ENCODE data around the gene SLC8A1.

DNA sequence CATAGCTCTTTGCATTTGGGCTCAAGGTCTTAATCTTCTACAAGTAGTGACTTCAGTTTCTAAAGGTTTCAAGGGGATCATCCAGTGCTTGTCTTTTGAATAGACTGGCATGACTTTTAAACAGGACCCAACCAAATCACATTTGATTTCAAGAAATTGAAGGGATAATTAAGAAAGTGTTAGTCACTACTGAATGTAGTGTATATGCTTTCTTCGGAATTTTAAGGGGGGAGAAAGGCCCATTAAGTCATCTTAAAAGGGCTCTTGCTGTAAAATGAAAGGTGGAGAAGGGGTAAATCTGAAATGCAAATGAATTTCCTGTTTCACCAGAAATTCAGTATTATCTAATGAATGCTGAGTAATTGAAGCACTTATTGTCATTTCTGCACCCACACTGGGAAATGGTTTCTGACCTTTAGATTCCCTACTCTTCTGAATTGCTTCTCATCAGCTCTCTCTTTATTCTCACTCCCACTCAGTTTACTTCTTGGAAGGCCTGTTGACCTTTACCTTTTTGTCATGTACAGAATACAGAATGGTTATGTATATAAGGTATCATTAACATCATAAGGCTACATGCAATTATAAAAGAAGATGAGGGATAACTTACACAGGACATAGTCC is 241.4 kb downstream of the SLC8A1 start:
- TF ChIP-seq, protein P1, sequence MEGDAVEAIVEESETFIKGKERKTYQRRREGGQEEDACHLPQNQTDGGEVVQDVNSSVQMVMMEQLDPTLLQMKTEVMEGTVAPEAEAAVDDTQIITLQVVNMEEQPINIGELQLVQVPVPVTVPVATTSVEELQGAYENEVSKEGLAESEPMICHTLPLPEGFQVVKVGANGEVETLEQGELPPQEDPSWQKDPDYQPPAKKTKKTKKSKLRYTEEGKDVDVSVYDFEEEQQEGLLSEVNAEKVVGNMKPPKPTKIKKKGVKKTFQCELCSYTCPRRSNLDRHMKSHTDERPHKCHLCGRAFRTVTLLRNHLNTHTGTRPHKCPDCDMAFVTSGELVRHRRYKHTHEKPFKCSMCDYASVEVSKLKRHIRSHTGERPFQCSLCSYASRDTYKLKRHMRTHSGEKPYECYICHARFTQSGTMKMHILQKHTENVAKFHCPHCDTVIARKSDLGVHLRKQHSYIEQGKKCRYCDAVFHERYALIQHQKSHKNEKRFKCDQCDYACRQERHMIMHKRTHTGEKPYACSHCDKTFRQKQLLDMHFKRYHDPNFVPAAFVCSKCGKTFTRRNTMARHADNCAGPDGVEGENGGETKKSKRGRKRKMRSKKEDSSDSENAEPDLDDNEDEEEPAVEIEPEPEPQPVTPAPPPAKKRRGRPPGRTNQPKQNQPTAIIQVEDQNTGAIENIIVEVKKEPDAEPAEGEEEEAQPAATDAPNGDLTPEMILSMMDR (IDR thresholded peaks at IDR 0.05): no peak
- TF ChIP-seq POLR2A (IDR thresholded peaks at IDR 0.05): no peak

All from testis (tissue), 2 donors.